HG03571 (cell line): ENCODE results near the gene LCN6.
"Not testable (repeated sequence)": the region's sequence is repeated elsewhere in the genome, so short reads cannot be mapped to it uniquely, and the experiment has no call there.

Source experiments
- ATAC-seq: cut with Tn5 transposase; IDR thresholded peaks from one replicate; pipeline ENCODE4 v1.9.1; 2021; ENCODE audit not compliant: unreplicated experiment

Gene LCN6

DNA sequence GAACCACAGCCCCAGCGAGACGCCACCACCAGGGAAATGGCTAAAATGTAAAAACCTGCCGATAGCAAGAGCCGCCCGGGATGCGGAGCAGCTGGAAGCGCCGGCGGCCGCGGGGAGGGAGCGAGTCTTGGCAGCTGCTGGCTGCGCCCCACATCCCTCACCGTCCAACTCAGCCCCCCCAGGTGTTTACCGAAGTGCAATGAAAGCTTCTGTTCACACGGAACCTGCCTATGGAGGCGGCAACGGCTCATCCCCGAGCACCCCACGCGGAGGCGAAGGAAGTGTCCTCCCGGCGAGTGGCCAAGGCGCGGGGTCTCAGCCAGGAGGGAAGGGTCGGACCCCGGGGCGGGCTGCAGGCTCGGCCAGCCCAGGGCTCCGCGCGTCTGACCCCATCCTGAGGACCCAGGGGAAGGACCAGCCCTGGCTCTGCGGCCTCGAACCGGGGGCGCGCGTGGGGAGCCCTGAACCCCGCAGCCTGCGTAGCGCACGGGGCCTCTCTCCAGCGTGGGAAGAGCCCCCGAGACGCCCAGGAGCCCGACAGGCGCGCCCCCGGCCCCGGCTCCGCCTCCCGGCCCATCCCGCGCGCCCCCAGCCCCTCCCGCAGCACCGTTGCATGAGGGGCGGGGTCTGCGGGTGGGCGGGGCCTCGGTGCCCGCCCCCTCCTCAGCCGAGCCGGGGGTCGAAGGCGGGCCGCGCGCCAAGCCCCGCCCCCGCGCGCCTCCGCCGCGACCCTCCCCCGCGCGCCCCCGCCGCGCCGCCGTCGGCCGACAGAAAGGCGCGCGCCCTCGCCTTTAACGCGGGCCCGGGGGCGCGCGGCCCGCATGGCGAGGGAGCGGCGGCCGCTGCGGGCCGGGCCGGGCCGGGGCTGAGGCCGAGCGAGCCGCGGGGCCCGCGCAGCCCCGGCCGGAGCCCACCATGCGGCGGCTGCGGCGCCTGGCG is 36.3 kb downstream of the LCN6 start, which contains the start of gene DIPK1B:
TSS of gene DIPK1B (plus strand) at position 822 of the 939 bp plus-strand sequence. CDS start at position 916, 94 bp downstream.
- no peak for ATAC-seq

DNA sequence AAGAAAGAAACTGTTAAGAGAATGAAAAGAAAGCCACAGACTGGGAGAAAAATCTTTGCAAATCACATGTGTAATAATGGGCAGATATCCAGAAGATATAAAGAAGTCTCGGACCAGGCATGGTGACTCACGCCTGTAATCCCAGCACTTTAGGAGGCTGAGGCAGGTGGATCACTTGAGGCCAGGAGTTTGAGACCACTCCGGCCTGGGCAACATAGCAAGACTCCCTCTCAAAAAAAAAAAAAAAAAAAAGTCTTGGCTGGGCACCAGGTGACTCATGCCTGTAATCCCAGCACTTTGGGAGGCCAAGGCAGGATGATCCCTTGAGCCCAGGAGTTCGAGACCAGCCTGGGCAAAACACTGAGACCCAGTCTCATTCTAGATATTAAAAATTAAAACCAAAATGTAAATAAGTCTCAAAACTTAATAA is 37.1 kb downstream of the LCN6 start:
- not testable (repeated sequence) for ATAC-seq

DNA sequence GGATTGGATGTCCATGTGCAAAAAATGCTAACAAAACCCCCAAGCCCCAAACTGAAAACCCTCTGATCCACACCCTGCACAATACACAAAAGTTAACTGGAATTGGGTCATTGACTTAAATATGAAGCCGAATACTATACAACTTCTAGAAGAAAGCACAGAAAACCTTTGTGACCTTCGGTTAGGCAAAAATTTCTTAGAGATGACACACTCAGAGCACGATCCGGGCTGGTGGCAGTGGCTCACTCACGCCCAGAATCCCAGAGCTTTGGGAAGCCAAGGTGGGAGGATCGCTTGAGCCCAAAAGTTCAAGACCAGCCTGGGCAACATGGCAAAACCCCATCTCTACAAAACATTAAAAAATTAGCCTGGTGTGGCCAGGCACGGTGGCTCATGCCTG is 37.8 kb downstream of the LCN6 start:
- no peak for ATAC-seq

DNA sequence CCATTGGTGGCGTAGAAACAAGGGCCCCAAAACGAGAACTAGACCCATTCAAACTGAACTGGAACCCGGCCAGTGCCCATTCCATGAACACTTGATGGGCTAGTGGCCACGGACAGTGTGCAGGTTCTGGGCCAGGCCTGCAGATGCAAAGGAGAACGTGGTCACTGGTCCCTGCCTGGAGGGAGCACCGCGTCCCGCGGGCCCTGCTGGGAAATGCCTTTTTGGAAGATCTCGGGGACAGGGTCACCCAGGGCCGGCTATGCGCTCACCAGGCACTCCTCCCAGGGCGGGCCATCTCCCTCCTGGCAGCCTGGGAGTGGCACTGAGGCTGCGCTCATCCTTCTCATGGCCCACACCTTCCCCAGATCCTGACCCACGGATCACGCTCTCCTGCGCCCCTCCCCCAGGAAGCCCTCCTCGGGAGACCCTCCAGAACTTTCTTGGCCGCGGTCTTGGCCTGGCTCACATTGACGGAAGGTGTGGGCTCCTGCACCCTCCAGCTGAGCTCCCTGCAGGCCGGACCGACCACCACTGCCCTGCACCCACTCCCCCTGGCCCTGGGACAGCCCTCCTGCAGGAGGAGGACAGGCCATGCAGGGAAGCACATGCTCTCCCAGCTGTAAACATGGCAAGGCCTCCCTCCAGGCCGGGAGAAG is 38.7 kb downstream of the LCN6 start:
- no peak for ATAC-seq

DNA sequence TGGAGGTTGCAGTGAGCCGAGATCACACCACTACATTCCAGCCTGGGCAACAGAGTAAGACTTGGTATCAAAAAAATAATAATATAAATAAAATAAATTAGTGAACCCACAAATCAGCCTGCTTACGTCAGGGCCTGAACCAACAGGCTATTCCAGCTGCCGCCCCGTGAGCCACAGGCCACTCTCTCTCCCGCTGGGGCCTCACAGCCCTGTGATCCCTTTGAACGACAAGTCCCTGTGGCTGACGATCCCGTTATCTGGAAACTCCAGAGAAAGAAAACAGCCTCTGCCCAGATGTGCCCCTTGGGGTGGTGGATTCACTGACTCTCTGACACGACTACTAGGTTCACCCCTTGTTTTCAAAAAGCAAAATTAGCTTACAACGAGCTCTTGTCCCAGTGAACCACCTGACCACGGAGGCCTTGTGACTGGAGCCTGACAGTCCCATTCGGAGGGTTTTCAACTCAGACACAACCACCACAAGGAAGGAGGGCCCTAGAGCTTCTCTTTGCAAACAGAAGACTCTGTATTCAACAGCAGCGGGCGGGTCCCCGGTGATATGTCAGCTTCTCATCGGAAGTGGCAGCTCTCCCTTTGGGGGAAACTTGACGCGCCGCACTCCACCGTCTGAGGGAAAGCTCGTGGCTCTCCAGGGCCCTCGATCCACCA is 40.3 kb downstream of the LCN6 start:
- ATAC-seq: no peak

DNA sequence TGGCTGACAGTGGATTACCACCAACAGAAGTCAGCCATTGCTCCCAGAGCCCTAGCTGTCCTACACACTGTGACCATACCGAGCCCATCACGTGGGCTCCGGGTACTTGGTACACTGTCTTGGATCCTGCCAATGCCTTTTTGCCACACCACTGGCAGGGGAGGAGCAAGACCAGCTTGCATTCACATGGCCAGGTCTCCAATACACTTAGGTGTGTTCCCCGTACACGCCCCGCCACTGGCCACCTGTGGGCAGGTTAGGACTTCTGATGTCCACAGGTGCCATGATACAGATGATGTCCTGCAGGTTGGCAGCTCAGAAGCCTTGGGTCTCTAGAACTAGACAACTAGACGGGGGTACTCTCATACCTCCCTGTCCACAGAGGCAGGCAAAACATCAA is 41.3 kb downstream of the LCN6 start:
- no peak for ATAC-seq

DNA sequence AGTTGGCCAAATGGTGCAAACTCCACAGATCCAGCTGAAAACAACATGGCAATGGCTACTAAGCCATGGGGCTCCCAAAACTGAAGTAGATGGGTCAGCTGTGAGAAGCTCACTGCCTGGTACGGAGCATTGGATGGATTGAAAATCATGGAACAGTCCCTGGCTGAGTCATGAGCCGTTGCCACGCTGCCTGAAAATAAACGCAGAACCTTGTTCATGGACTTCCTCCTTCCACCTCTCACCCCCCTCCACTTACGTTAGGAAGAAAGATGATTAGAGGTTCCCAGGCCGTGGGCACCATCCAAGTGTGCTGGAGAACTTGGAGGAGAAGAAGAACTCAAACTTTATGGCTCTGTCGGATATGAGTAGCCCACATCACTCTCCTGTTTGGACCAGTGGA is 42.8 kb downstream of the LCN6 start:
- ATAC-seq: no peak

DNA sequence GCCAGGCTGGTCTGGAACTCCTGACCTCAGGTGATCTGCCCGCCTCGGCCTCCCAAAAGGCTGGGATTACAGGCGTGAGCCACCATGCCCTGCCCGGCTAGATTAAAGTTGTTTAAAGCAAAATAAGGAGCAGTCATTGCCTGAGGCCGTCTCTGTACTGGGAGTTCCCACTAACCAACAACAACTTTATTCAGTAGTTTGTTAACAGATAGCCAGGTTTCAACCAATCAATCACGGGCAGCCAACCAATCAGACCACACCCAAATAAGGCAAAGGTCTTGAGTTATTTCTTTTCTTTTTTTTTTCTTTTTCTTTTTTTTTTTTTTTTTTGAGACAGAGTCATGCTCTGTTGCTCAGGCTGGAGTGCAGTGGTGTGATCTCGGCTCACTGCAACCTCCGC is 43.6 kb downstream of the LCN6 start:
- ATAC-seq: not testable (repeated sequence)

DNA sequence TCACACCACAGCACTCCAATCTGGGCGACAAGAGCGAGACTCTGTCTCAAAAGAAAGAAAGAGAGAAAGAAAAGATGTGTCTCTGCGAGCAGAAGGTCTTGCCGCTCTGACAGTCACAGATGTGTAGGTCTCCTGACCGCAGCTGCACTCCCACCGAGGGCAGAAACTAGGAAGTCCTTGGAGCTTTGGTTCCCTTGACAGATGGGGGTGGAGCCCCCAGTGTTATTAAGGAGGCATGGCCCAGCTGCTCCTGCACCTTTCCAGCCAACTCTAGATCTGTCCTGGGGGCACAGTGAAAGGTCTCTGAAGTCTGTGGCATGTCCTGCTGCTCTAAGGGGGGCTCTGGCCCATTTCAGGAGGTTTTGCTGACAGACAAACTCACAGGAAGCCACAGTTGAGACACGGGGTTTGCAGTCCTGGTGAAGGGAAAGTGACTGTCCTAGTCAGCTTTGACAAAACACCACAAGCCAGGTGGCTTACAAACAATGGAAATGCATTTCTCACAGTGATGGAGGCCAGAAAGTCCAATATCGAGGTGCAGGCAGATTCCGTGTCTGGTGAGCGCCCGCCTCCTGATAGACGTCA is 45.0 kb downstream of the LCN6 start:
- ATAC-seq: no peak

DNA sequence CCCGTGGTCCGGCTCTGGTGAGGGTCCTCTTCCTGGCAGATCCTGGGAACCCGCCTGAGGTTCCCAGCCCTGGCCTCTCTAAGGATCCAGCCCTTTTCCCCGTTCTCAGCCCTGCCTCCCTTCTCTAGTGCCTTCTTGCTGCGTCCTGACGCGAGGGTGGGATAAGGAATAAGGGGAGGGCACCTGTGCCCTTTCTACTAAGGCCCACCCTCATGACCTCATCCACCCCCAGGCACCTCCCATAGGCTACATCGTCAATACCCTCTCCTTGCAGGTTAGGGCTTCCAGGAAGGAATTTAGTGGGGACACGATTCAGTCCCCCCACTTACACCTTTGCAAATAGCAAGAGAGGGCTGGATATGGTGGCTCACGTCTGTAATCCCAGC is 46.7 kb downstream of the LCN6 start:
- ATAC-seq: no peak

DNA sequence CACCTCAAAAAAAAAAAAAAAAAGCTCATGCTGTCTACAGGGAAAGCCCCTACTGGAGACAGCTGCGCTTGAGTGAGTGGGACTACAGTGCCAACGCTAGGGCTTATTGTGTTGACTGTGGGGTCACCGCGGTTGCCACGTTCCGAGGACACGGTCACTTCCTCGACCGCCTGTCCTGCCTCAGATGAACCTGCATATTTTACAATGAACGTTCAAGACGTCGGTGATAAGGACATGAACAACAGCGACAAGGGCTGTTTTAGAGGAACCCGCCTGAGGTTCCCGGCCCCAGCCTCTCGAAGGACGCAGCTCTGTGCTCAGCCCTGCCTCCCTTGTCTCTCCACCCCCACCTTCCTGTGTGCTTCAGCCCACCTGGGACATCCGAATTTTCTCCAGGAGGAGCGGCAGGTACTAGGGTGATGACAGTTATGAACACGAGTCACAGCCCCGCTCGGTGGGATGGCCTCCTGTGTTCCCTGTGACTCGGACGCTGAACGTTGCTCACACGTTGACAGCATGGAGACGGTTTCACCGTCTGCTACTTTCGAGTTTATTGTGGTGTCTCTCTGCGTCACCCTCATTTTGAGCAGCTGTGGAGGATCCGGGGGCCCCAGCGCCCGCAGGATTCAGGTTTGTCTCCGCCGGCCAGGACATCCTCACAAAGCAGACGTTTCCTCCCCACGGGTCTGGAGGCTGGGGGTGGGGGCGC is 47.2 kb downstream of the LCN6 start:
- ATAC-seq: peak; percentile 49

DNA sequence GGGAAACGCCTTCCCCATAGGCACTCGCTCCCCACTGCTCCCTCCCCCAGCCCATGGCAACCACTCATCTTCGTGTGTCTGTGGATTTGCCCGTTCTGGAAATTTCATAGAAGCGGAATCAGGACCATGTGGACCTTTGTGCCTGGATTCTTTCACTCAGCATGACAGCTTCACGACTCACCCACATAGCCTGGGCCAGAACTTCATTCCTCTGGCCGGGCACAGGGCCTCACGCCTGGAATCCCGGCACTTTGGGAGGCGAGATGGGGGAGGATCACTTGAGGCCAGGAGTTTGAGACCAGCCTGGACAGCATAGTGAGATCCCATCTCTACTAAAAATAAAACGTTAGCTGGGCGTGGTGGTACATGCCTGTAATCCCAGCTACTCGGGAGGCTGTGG is 48.0 kb downstream of the LCN6 start:
- no peak for ATAC-seq

DNA sequence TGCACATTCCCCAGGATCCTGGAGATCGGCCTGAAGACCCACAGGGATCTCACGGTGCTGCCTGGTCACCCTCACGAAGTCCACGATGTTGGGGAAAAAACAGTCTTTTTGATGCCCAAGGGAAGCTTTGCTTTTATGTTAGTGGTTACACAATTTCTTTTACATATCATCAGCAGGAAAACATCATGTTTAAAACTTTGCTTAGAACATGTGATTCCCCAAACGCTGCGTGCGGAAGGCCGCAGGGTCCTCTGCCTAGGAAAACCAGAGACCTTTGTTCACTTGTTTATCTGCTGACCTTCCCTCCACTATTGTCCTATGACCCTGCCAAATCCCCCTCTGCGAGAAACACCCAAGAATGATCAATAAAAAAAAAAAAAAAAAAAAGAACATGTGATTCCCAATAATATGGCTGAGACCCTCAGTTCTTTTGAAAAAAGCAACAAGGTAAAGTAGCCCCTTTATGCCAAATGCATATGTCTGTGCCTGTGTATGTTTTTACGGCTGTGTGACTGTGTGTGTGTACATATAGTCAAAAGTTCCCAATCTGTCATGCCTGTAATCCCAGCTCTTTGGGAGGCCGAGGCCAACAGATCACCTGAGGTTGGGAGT is 49.6 kb downstream of the LCN6 start:
- ATAC-seq: no peak

DNA sequence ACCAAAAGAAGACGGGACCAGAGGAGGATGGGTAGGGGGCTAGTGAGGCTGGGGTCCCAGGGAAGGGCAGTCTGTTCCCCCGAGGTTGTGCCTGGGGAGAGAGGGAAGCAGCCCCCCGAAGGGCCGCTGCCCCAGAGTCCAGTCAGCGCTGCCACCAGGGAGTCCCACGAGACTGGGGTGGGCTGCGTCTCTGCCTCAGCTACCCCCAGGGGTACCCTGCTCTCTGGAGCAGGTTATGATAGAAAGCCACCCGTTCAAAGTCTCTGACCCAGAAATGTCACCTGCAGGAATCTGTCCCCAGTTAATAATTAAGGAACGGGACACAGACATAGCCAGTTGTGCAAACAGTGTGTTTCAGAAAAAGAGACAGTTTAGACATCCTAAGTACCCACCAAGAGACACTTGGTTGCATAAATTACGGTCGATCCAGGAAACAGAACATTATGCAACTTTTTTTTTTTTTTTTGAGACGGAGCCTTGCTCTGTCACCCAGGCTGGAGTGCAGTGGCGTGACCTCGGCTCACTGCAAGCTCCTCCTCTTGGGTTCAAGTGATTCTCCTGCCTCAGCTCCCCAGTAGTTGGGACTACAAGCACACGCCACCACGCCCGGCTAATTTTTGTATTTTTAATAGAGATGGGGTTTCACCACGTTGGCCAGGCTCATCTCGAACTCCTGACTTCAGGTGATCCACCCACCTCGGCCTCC is 50.4 kb downstream of the LCN6 start:
- ATAC-seq: no peak

DNA sequence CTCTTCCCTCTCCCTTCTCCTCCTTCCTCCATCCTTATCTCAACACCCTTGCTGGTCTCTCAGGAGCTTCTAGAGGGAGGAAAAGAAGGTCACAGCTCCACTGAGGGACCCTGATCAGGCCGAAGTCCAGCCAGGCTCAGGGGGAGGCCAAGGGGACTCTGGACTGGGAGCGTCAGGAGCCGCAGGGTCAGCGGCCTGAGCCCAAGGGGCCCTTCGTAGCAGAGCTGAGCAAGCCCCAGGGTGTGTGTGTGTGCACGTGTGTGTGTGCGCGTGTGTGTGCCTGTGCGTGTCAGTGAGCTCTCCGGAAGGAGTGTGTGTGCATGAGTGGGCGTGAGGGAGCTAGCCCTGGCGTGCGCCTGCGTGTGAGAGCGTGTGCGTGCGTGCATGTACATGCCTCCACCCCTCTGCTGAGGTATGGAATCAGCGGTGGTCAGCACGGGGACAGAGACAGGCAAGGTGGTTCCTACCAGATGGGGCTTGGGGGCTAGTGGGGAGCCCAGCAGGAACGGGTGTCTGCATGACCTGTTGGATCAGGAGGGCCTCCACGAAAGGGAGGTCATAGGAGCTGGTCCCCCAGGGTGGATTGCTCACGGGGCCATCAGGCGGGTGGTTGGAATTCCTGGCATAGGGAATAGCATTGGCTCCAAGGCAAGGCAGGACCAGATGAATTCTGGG is 51.0 kb downstream of the LCN6 start:
- no peak for ATAC-seq

DNA sequence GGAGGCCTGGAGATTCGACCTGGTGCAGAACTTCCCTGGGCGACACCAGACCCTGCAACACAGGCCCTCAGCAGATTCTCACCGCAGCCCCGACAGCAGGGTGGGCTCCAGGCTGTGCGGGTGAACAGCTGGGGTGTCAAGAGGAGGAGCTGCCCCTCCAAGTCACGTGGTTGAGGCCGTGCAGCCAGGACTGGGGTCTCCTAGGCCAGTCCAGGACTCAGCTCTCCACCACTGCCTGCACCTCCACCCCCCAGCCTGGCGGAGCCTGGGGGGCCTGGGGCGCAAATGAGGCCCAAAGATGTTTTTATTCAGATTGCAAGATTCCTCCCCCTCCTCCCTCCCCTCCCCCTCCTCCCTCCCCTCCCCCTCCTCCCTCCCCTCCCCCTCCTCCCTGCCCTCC is 51.8 kb downstream of the LCN6 start:
- ATAC-seq: no peak

DNA sequence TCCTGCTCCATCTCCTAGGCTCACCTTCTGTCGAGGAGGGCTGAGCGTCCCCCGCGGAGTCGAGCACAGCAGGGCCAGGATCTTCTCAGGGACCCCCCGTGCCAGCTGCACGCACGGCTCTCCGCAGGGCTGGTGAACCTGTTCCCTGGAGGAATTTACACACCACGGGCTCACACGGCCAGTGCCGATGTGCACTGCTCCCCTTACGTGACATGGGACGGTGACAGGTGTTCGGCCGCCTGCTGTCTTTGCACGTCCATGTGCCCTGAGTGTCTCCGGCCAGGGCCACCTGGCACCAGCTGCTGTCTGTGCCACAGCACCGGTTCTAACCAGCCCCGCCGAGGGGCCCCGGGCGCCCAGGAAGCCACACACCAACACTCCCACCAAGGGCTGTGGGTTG is 52.4 kb downstream of the LCN6 start:
- no peak for ATAC-seq

DNA sequence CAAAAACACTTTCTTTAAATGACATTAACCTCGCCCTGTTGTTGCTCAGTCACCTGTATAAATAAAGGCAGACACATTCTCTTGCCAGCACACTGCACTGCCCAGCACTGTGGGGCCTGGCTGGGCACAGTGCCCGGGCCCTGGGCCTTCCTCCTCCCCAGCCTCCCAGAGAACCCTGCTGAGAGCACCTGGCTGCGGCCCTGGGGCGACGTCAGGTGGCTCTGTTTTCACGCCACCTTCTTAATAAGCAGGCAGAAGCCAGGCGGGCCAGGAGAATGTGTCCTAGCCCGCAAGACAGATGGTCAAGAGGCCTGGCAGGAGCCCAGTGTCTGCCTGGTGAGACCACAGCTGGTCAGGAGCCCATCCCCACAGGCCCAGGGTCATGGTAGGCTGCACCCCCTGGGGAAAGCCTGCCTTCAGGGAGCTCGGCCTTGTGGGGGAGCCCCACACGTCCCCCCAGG is 52.9 kb downstream of the LCN6 start:
- ATAC-seq: no peak

DNA sequence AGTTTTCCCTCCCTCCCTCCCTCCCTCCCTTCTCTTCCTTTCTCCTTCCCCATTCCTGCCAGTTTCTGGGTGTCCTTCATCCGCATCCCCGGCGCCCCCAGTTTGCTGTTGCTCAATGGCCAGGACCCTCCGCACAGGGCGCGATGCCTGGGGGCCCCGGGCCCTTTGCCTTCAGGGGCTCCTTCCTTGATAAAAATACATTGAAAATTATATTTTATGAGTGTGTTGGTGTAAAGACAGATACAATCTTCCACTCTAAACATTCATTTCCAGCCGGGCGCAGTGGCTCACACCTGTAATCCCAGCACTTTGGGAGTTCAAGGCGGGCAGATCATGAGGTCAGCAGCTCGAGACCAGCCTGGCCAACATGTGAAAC is 53.5 kb downstream of the LCN6 start:
- ATAC-seq: no peak
